WTC11 (cell line): ENCODE results near the gene BMF. TPM values are rescaled to one million over a fixed set of nuclear protein-coding genes. Genes with fewer than 3 reads are reported as not detected.
"Not testable (repeated sequence)": the region's sequence is repeated elsewhere in the genome, so short reads cannot be mapped to it uniquely, and the experiment has no call there.

Source experiments
- ATAC-seq: fragments of 200-7000 bp; cut with Tn5 transposase; 2 replicates; pipeline ENCODE4 v1.10.0; 2021; ENCODE audit warnings: mild to moderate bottlenecking, moderate library complexity
- CTCF ChIA-PET: fragments of 300-600 bp; sonication (Branson Sonifier 250); formaldehyde crosslinking; loops from one replicate; lab custom pipeline; 2021; ENCODE audit warnings: antibody characterized with exemption; lab: Charles Lee
- POLR2A ChIA-PET: fragments of 350-600 bp; sonication (Branson Sonifier 250); formaldehyde crosslinking; loops from one replicate; lab custom pipeline; 2021; ENCODE audit warnings: antibody characterized with exemption; lab: Charles Lee
- DNase-seq: peaks from one replicate; pipeline ENCODE4 v3.0.0; 2021; ENCODE audit warnings: low spot score
- H3K27ac Mint-ChIP-seq: 2 replicates; pipeline ENCODE4 v1.8.0; 2021; ENCODE audit warnings: mixed read lengths
- H3K27me3 Mint-ChIP-seq: 2 replicates; pipeline ENCODE4 v1.8.0; 2021; ENCODE audit warnings: low read depth, mild to moderate bottlenecking, moderate library complexity, mixed read lengths
- H3K36me3 Mint-ChIP-seq: 2 replicates; pipeline ENCODE4 v1.8.0; 2021; ENCODE audit warnings: mixed read lengths
- H3K4me1 Mint-ChIP-seq: 2 replicates; pipeline ENCODE4 v1.8.0; 2022; ENCODE audit warnings: mixed read lengths
- H3K4me3 Mint-ChIP-seq: 2 replicates; pipeline ENCODE4 v1.8.0; 2021; ENCODE audit warnings: mild to moderate bottlenecking, moderate library complexity, mixed read lengths
- H3K9me3 Mint-ChIP-seq: 2 replicates; pipeline ENCODE4 v1.8.0; 2021; ENCODE audit warnings: mixed read lengths
- AR ChIP-seq: fragments of 250-450 bp; sonication (Bioruptor Pico); IDR thresholded peaks from 2 replicates; pipeline ENCODE4 v1.9.0; 2021; ENCODE audit warnings: mild to moderate bottlenecking
- CTCF ChIP-seq: fragments of 200-600 bp; IDR thresholded peaks from 2 replicates; pipeline ENCODE4 v1.8.0; 2022; ENCODE audit warnings: antibody characterized with exemption
- FOXJ3 ChIP-seq: sonication (generic); formaldehyde crosslinking; IDR thresholded peaks from 2 replicates; pipeline ENCODE4 v1.9.0; 2021; ENCODE audit warnings: missing genetic modification reagents, mild to moderate bottlenecking, borderline replicate concordance
- FOXP1 ChIP-seq: sonication (generic); formaldehyde crosslinking; IDR thresholded peaks from 2 replicates; pipeline ENCODE4 v1.8.0; 2022; ENCODE audit warnings: missing genetic modification reagents, mild to moderate bottlenecking, moderate library complexity, borderline replicate concordance
- MYBL2 ChIP-seq: sonication (generic); formaldehyde crosslinking; IDR thresholded peaks from 2 replicates; pipeline ENCODE4 v1.8.1; 2023; ENCODE audit warnings: mild to moderate bottlenecking, moderate library complexity, missing genetic modification reagents
- PRRX2 ChIP-seq: fragments of 250-450 bp; sonication (Bioruptor Pico); IDR thresholded peaks from 2 replicates; pipeline ENCODE4 v1.8.0; 2021; ENCODE audit warnings: mild to moderate bottlenecking
- SP1 ChIP-seq: sonication (generic); formaldehyde crosslinking; conservative IDR thresholded peaks from 2 replicates; pipeline ENCODE4 v1.8.1; 2022; ENCODE audit warnings: missing genetic modification reagents
- TP53 ChIP-seq: sonication (generic); formaldehyde crosslinking; IDR thresholded peaks from 2 replicates; pipeline ENCODE4 v1.8.1; 2023; ENCODE audit warnings: mild to moderate bottlenecking, missing genetic modification reagents
- USF1 ChIP-seq: sonication (generic); formaldehyde crosslinking; IDR thresholded peaks from 2 replicates; pipeline ENCODE4 v1.8.0; 2022; ENCODE audit warnings: mild to moderate bottlenecking, missing genetic modification reagents
- ZNF423 ChIP-seq: fragments of 250-450 bp; sonication (Bioruptor Pico); IDR thresholded peaks from 2 replicates; pipeline ENCODE4 v2.1.2; 2022; ENCODE audit warnings: mild to moderate bottlenecking, moderate library complexity
- ZNF425 ChIP-seq: fragments of 250-450 bp; sonication (Bioruptor Pico); conservative IDR thresholded peaks from 2 replicates; pipeline ENCODE4 v1.9.0; 2021; ENCODE audit warnings: mild to moderate bottlenecking
- ZNF512 ChIP-seq: sonication (generic); formaldehyde crosslinking; IDR thresholded peaks from 2 replicates; pipeline ENCODE4 v1.8.1; 2022; ENCODE audit warnings: missing genetic modification reagents, borderline replicate concordance
- total RNA-seq: library from RNA; stranded (reverse); gene quantifications from 3 replicates; pipeline ENCODE4 v1.2.3, GENCODE V29; 2021
- TF ChIP-seq, protein P1 (sequence below): fragments of 250-450 bp; sonication (Bioruptor Pico); IDR thresholded peaks from 2 replicates; pipeline ENCODE4 v1.8.0; 2021; ENCODE audit warnings: mild to moderate bottlenecking

The BMF gene
- total RNA-seq, 1 experiment from 2014 or later, result 36.9 TPM

DNA sequence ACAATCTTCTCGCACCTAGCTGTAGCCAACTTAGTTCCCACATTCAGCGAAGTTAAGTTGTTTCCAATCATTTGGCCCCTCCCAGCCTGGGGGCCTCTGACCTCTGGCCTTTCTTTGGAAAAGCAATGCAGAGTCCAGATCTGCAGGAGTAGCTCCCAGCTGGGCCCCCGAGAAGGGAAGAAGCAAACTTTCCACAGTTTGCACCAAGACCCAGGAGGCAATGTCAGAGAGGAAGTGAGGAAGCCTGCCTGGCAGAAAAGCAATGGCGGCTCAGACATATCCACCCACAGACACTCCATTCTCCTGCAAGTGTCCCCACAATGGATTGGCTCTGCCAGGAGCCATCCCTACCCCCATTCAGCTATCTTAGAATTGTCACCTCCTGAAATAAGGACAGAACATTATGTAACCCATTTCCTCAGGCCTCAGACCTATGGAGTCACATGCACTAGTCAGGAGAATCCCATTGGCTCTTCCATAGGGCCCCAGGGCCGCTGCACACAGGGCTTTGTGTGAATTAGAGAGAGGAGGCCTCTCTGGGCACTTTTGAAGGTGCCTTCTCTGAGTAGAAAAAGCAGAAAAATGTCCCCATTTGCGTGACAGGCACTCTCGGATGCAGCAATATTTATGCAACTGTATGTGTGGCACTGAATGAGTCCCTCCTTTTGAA lies 49.2 kb upstream of the BMF start (continued):
- no peak for TF ChIP-seq ZNF512 (CRISPR knock-in tag)
- TF ChIP-seq CTCF, result no peak
- TF ChIP-seq, protein P1, sequence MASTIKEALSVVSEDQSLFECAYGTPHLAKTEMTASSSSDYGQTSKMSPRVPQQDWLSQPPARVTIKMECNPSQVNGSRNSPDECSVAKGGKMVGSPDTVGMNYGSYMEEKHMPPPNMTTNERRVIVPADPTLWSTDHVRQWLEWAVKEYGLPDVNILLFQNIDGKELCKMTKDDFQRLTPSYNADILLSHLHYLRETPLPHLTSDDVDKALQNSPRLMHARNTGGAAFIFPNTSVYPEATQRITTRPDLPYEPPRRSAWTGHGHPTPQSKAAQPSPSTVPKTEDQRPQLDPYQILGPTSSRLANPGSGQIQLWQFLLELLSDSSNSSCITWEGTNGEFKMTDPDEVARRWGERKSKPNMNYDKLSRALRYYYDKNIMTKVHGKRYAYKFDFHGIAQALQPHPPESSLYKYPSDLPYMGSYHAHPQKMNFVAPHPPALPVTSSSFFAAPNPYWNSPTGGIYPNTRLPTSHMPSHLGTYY (CRISPR knock-in tag), result no peak
- TF ChIP-seq AR, result no peak
- TF ChIP-seq ZNF425, result no peak

DNA sequence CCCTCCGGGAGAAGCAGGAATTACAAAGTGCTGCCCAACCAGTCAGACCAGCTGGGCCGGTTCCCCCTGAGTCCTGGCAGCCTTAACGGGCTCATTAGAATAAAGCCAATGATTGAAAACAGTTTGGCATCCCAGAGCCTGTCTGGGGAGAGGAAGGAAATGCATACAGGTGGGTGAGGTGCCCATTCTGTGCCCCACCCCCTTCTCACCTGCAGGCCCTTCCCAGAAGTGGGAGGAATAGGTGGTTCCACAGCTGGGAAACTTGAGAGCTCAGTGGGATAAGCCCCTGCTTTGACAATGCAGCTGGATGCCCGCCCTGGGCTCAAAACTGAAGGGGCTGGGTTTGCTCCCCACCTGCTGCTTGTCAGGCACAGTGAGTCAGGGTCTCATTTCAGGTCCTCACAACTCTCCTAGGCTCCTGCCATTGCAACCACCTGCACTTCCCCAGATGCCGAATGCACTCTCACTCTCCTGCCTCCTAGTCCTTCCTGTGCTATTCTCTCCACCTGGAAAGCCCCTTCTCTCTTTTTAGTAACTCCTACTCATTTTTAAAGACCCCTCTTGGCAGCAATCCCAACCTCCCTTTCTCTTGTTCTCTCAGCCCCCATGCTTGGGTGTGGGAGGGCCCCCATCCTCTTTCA lies 46.7 kb upstream of the BMF start:
- POLR2A ChIA-PET, result interaction anchor here (0.6 to 1.5 kb wide), 3 partner anchors 25 to 64 kb away, joined by 3 to 10 read pairs (median 8); partner anchors contain the start of gene BMF
- H3K27me3 Mint-ChIP-seq, result no peaks in the 10 kb centered on the region
- H3K4me3 Mint-ChIP-seq, result peak overlapping the region; percentile 43
- H3K9me3 Mint-ChIP-seq, result no peaks in the 10 kb centered on the region
- peak; percentile 76 for DNase-seq
- peak; percentile 92 for ATAC-seq
- H3K36me3 Mint-ChIP-seq, result no peaks in the 10 kb centered on the region
- CTCF ChIA-PET, result interaction anchor here (0.9 to 6.1 kb wide), 9 partner anchors 18 to 124 kb away, joined by 3 to 38 read pairs (median 5); partner anchors contain the start of gene BMF
- TF ChIP-seq SP1 (CRISPR knock-in tag) (peak; percentile 68), TP53 (CRISPR knock-in tag) (0 out of 2 replicates have a peak, but pooled peaks have one; percentile 41), PRRX2 (CRISPR knock-in tag) (no peak), FOXP1 (CRISPR knock-in tag) (no peak), USF1 (CRISPR knock-in tag) (no peak), MYBL2 (CRISPR knock-in tag) (0 out of 2 replicates have a peak, but pooled peaks have one; percentile 50), ZNF423 (CRISPR knock-in tag) (peak; percentile 39; the same call in 1 of the 2 replicates), FOXJ3 (CRISPR knock-in tag) (no peak)
- H3K4me1 Mint-ChIP-seq, result peaks cover 61% of the 10 kb centered on the region
- H3K27ac Mint-ChIP-seq, result peak overlapping the region; percentile 93

DNA sequence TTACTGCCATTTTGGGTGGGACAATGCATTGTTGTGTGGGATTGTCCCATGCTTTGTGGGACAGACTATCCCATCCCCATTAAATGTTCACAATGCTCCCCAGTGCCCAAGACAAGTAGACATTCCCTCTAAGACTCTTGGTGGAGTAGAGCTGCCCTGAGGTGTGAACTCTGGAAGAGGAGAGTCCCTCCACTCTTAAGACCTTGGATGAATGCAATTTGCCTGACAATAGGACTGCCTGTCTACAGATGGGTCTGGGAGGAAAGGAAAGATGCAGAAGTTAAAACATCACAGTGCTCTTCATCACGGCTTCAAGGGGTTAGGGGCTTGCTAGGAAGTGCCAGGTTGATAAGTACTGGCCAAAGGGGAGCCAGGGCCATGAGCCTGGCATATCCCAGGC lies 46.1 kb upstream of the BMF start:
- peak; percentile 66 for ATAC-seq
- Mint-ChIP-seq H3K4me1 (peaks cover 63% of the 10 kb centered on the region), H3K27ac (peak overlapping the region; percentile 93), H3K4me3 (peak overlapping the region; percentile 43; the same call in 1 of the 2 replicates)
- ChIA-PET CTCF (interaction anchor here (0.9 to 6.1 kb wide), 8 partner anchors 40 to 125 kb away, joined by 3 to 38 read pairs (median 6); partner anchors contain the start of gene BMF), POLR2A (interaction anchor here (0.6 to 1.5 kb wide), 3 partner anchors 25 to 107 kb away, joined by 3 to 10 read pairs (median 8); partner anchors contain the start of gene BMF)
- H3K9me3 Mint-ChIP-seq, DNase-seq, H3K36me3 Mint-ChIP-seq, H3K27me3 Mint-ChIP-seq: not testable (repeated sequence)
